GM21381 (cell line): ENCODE measurements around the gene PRDM11.

ENCODE experiments used
- ATAC-seq: cut with Tn5 transposase; IDR thresholded peaks from one replicate; pipeline ENCODE4 v1.9.1; 2021; ENCODE audit warnings: mild to moderate bottlenecking, moderate library complexity; ENCODE audit not compliant: unreplicated experiment

PRDM11 gene

DNA sequence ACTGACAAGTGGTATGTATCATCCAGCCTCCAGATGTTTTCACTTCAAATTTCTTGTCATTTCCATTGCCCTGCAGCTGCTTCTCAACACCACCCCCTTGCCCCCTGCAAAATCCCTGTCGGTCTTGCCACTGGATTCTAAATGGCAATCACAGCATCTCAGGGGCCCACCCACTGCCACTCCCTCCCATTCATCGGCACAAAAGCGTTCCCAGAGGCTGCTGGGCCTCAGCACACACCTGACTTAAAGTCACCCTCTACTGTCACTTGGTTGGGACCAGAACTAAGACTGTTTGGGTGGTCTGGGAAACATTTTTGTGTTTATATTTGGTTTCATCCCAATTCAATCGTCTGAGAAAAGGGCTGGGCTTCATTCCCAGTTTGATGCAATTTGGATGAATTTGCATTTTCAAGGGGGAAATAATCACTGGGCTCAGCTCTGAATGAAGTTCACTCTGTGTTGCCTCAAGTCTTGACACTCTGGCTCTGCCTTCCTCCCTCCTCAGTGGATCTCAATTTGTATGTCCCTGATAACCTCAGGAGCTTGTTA is 112.6 kb downstream of the PRDM11 start:
- no peak for ATAC-seq

DNA sequence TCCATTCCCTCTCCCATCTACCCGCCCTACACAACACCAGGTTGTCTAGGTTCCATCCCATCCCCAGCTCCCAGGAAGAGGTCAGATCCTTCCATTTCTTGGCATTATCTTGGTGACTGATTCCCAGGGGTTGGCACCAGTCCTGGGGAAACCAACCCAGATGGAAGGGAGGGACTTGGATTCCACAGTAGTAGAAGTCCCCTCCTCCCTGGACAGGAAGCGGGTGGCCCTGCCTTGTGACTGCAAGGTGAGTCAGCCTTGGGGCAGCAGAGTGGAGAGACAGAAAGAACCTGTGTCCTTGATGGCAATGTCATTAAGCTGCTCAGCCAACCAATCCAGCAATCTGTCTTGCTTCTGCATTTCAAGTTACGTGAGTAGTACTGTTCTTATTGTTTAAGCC is 113.2 kb downstream of the PRDM11 start:
- no peak for ATAC-seq

DNA sequence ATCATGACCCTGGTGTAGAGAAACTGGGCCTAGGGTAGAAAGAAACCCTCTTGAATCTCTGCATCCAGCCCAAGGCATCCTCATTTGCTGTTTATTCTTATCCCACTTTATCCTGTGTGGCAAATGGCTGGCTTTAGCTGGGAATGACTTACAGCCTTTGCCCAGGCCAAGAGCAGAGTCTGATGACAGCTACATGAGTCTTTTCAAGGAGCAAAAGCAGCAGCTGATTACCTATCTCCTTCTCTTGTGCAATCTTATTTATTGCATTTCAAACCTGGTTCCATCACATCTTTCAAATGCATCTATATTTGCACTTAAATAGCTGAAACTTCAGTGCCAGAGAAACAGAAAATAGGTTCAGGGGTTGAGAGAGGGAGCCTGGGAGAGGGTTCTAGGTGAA is 113.6 kb downstream of the PRDM11 start:
- ATAC-seq: no peak

- ATAC-seq: no peak
Measured at GRCh38 chr11:45262900-45263299, 116.5 kb downstream of the PRDM11 start.

DNA sequence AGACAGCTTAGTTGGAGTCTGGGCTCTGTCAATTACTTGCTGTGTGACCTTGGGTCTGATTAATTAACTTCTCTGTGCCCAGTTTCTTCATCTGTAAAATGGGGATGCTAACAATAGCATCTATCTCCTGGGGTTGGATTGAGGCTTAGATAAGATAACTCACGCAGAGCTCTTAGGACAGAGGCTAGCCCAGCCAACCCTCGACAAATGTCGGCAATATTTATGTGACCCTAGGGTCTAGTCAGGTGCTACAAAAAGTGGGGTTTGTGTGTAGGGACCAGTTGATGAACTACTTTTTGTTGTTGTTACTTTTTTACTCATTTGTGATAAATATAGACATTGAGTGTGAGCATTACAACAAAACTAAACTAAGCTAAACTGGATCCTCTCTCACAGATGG is 117.3 kb downstream of the PRDM11 start:
- ATAC-seq: no peak

GRCh38 chr11:45264839-45265515 is 118.5 kb downstream of the PRDM11 start:
- no peak for ATAC-seq

- no peak for ATAC-seq
Measured at GRCh38 chr11:45265969-45266675, 119.7 kb downstream of the PRDM11 start.

- ATAC-seq: no peak
Measured at GRCh38 chr11:45266676-45267020, 120.2 kb downstream of the PRDM11 start.

GRCh38 chr11:45267052-45267451 is 120.6 kb downstream of the PRDM11 start:
- no peak for ATAC-seq

DNA sequence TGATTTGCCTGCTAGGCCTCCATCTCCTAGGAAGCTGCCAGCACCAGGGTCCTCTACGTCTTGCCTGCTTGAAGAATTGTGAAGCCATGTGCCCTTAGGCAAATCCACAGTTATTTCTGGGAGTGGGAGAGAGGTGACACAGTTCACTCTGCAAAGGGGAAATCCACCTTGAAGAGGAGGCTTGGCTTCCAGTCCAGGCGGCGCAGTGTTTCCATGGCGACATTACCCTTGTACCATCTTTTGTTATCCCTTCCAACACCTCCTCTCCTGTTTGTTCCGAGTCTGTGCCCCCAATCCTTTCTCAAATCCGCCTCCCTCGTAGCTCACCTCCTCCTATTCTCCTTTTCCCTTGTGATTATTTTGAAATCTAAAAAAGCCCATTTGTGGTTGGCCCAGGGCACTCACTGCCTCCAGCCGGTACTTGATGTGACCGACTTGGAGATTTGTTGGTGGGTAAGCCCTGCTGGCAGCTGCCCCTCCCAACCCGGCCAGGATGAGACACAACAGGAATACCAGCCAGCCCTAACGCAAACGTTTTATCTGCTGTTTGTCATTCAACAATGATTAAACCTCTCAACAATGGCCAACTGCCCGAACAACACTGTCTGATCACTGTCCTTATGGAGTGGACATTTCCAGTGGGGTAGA is 121.3 kb downstream of the PRDM11 start:
- ATAC-seq: no peak

GRCh38 chr11:45269678-45270077 is 123.2 kb downstream of the PRDM11 start:
- no peak for ATAC-seq

- no peak for ATAC-seq
Measured at GRCh38 chr11:45270946-45271716, 124.7 kb downstream of the PRDM11 start.

DNA sequence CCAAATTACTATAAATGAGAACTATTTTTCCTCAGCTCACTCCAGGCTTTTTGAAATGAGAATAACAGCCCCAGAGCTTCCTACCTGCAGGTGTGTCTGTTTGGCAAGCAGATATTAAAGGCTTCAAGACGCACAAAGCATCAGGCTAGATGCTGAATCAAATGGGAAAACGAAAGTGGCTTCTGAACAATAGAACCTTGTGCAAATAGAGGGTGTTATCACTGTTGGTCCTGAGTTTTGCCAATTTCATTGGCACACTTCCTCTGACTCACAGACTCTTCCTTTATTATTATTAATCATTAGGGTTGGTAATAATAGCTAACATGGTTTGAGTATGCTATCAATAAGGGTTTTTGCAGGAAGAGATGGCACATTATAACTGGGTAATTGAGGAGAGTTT is 126.3 kb downstream of the PRDM11 start:
- ATAC-seq: no peak

GRCh38 chr11:45273509-45273908 is 127.1 kb downstream of the PRDM11 start:
- ATAC-seq: no peak

DNA sequence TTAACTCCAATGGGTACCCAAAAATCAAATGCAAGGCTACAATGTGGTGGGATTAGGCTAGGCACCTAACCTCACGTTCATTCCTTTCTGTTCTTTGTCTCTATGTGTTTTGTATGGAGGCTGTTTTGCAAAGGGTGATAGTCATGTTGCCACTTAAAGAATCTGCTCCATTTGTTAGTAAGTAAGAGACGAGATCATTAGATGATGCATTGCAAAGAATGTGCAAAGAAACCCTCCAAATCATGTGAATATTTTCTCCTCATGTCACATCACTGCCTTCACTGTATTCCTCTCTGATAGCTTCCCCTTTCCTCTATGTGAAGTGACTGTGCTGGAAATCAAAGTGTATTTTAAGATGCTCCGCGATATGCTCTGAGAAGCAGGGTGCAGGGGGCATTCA is 127.8 kb downstream of the PRDM11 start:
- no peak for ATAC-seq

- no peak for ATAC-seq
Measured at GRCh38 chr11:45275828-45276227, 129.4 kb downstream of the PRDM11 start.

- ATAC-seq: no peak
Measured at GRCh38 chr11:45278714-45279113, 132.3 kb downstream of the PRDM11 start.

DNA sequence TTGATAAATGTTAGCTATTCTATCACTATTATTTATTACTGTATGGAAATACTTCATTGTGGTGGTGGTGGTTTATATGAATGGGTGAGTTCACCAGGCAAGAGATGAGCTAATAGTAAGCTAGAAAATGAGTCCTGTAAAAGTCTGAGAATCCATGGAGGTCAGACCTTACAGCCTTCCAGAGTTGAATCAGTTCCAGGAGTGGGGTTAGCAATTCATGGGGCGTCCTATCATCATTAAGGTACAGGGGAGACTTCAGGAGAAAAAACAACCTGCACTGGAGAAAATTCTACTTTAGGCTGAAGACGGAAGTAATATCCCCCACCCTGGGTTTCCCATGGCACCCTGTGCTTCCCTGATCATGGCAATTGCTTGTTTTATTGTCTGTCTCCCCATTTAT is 133.2 kb downstream of the PRDM11 start:
- ATAC-seq: no peak

- no peak for ATAC-seq
Measured at GRCh38 chr11:45280449-45280848, 134.0 kb downstream of the PRDM11 start.

DNA sequence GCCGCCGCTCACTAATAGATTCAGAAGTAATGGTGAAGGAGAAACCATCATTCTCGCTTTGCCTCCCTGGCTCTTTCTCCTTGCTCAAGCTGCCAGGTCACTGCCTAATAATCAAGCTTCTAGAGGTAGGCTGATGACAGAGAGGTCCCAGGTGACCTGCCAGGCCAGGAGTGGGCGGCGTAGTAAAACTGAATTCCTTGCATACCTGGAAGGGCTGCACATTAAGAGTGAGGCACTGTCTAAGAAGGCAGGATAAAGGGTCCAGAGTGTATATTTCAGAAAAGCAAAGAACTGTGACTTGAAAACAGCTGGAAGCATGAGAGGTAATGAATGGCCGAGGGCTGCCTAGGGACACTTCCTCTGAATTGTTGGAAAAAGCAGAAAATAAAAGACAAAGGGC is 135.6 kb downstream of the PRDM11 start:
- ATAC-seq: no peak
